22Rv1 (cell line): ENCODE measurements around the gene KCNK6.

ENCODE experiments used
- ZFX ChIP-seq: fragments of 450-650 bp; IDR thresholded peaks from 2 replicates; pipeline ENCODE4 v1.6.1; 2017; ENCODE audit warnings: antibody characterized with exemption, borderline replicate concordance
- TF ChIP-seq, protein P1 (sequence below): fragments of 450-650 bp; IDR thresholded peaks from 2 replicates; pipeline ENCODE4 v1.5.1; 2017; ENCODE audit warnings: mild to moderate bottlenecking

DNA sequence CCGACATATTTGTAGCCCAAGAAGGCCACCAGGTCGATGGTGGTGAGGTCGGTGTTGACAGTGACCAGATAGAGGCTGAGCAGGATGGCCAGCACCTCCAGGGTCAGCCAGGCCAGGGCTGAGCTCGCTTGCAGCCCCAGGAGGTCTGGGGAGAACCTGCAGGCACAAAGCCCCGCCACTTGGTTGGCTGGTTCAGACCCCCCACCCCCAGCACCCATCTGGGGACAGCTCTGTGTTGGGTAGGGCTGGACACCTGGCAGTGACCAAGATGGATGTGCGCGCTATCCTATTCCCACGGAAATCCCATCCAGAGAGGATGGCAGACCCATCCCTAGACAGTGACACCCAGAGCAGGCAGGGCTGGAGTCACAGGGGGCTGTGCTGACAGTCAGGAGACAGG lies 12.0 kb upstream of the KCNK6 start:
- TF ChIP-seq, protein P1, sequence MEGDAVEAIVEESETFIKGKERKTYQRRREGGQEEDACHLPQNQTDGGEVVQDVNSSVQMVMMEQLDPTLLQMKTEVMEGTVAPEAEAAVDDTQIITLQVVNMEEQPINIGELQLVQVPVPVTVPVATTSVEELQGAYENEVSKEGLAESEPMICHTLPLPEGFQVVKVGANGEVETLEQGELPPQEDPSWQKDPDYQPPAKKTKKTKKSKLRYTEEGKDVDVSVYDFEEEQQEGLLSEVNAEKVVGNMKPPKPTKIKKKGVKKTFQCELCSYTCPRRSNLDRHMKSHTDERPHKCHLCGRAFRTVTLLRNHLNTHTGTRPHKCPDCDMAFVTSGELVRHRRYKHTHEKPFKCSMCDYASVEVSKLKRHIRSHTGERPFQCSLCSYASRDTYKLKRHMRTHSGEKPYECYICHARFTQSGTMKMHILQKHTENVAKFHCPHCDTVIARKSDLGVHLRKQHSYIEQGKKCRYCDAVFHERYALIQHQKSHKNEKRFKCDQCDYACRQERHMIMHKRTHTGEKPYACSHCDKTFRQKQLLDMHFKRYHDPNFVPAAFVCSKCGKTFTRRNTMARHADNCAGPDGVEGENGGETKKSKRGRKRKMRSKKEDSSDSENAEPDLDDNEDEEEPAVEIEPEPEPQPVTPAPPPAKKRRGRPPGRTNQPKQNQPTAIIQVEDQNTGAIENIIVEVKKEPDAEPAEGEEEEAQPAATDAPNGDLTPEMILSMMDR, result no peak
- TF ChIP-seq ZFX, result no peak
